Retinal pigment epithelial cell (primary cell): ENCODE measurements around the gene FOXP1.

Source experiments
- DNase-seq: peaks from one replicate; pipeline ENCODE4 v3.0.0-alpha.2; 2010; ENCODE audit warnings: low read depth
- H3K4me3 ChIP-seq: 2 replicates; pipeline ENCODE4 v1.5.1; 2011; ENCODE audit warnings: mild to moderate bottlenecking, low read length, control low read depth, moderate library complexity
- TF ChIP-seq, protein P1 (sequence below): conservative IDR thresholded peaks from 2 replicates; pipeline ENCODE4 v1.5.1; 2011; ENCODE audit warnings: low read depth, low read length, control low read depth, inconsistent platforms

Gene FOXP1

DNA sequence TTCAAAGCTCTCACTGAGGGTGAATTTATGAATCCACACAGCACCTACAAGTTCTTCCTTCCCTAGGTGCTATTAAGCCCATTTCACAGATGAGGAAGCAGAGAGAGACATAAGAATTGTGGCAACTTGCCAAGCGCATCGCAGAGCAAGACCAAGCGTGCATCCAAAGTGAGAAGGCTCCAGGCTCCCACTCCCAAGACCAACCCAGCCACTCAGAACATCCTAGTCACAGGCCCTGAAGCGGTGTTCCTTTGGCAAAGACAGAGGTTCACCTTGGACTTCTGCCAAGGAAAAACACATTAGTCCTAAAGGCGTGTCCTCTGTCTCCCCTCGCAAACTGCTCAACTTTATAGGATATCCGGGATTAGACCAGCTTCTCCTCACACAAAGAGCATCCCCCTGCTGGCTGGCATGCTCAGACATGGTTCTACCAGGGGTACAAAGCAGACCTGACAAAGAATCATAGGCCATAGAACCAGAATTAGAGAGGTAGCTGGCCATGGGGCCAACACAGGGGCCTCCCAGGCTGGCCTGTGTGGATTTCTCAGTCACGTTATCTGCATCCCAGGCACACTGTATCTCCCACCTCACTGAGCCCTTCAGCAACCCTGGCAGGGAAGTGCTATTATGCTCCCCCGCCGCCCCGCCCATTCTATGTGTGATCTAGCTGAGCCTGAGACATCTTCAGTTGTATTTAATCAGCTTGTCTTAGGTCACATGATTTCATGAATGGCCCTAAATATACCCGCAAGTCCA, 160.2 kb downstream of the FOXP1 start:
- no peak overlapping the region for H3K4me3 ChIP-seq
- no peak for DNase-seq
- TF ChIP-seq, protein P1, sequence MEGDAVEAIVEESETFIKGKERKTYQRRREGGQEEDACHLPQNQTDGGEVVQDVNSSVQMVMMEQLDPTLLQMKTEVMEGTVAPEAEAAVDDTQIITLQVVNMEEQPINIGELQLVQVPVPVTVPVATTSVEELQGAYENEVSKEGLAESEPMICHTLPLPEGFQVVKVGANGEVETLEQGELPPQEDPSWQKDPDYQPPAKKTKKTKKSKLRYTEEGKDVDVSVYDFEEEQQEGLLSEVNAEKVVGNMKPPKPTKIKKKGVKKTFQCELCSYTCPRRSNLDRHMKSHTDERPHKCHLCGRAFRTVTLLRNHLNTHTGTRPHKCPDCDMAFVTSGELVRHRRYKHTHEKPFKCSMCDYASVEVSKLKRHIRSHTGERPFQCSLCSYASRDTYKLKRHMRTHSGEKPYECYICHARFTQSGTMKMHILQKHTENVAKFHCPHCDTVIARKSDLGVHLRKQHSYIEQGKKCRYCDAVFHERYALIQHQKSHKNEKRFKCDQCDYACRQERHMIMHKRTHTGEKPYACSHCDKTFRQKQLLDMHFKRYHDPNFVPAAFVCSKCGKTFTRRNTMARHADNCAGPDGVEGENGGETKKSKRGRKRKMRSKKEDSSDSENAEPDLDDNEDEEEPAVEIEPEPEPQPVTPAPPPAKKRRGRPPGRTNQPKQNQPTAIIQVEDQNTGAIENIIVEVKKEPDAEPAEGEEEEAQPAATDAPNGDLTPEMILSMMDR = peak; percentile 36

DNA sequence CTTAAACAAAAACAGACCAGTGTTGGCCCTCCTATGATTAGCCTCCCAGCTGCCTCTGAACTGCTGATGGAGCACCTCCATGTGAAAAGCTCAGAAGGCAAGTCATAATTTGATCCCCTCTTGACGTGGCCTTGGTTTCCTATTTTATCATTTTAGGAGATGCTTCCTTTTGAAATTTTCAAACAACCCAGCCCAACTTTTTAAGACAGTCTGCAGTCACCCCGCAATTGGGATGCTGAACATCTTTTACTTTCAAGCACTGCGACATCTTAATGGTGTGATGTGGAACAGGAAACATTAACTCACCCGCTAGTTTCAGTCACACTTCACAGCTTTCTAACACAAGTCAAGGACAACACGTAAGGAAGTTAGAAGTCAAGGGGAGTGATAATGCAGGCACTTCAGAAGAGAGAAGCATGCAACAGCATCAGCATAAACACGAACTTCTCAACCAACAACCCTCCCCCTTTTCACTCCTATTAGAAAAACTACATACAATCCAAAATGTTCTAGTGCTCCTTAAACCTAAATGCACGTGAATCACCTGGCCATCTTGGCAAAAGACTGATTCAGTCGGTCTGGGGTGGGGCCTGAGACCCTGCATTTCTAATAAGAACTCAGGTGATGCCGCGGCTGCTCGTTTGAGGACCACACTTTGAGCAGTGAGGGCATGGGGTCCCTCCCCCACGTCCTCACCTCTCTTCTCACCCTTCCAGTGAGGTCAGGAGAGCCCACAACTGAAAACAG, 161.5 kb downstream of the FOXP1 start:
- no peak for DNase-seq
- TF ChIP-seq, protein P1 = no peak
- H3K4me3 ChIP-seq = no peak overlapping the region

DNA sequence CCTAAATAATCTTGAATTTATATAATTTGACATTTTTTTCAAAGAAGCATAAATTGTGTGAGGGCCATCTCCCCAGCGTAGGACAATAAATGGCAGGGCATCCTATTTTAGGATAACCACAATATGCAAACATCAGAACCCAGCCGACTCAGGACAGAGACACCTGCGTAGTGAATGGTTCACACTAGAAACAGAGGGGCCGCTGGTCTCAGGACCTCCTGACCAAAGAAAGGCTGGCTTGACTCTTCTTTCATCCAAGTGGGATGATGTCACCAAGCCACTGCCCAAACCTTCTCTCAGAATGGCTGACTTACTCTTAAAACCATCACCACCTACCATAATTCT, 162.1 kb downstream of the FOXP1 start:
- no peak overlapping the region for H3K4me3 ChIP-seq
- TF ChIP-seq, protein P1 = no peak
- DNase-seq = no peak

DNA sequence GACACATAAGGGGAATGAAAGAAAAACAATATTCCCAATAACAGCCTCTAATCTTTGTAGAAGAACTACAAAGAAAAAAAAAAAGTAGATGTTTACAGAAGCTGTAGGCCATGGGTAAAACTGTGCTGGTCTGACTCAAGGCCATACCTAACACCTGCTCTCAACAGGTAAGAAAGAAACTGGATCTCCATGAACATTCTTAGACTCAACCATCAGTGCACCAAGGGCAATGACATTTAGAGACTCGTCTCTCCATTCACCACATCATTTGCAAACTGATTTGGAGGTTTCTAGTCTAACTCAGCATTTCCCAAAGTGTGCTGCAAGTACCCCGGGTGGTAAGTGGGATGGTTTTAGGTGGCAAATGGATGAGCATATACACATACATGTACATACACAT, 164.2 kb downstream of the FOXP1 start:
- DNase-seq = no peak
- TF ChIP-seq, protein P1 = no peak

DNA sequence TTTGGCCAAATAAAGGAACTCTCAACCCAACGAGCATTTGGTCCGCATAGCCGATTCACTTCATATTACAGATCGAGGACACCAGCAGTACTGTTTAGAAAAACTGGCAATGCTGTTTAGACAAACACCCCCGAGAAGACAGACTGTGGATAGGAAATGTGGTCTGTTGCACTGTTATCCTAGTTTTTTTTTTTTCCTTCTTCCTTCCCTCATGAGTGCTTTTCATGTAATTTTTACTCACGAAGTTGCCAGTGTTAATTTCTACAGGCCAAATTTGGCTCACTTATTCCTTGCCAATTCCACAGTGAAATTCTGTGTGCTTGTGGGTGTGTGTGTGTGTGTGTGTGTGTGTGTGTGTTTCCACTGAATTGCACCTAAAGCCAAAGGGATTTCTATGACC, 165.7 kb downstream of the FOXP1 start:
- DNase-seq = no peak
- no peak overlapping the region for H3K4me3 ChIP-seq
- TF ChIP-seq, protein P1 = no peak

More for the DNA sequence above, 164.2 kb downstream of the FOXP1 start:
- H3K4me3 ChIP-seq = no peak overlapping the region

DNA sequence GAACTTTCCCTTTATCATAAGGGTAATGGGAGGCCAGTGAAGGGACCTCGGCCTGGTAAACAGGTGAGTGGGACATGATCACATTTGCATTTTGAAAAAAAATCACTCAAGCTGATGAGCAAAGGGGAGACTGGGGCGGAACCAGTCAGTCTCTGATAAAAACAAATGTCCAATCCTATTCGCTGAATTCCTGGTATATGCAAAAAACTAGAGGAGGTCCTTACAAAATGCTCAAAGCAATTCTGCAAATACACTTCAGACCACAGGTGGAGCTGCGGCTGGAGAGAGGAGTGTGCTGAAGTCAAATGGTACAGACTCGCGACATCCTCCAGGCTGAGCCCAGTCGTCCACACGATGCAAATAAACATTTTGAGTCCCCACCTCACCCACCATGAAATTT, 166.7 kb downstream of the FOXP1 start:
- TF ChIP-seq, protein P1 = peak; percentile 36
- H3K4me3 ChIP-seq = no peak overlapping the region
- no peak for DNase-seq

DNA sequence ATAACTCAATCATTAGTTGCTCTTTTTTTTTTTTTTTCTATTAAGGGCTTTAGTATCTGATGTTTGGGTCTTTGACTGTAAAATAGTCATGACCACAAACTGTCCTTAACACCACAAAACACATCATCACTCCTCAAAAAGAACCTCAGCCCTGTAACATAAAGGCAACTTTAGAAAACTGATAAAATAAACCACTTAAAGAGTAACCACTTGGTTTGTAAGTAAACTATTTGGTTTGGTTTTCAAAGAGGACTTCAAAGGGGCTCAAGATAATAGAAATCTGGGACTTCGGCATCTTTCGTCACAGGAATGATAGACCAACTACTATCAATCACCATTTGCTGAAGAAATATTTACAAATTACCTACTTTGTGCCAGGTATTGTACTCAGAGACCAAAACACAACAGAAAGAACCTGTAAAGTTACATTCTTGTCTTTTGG, 167.8 kb downstream of the FOXP1 start:
- TF ChIP-seq, protein P1 = no peak
- DNase-seq = no peak
- no peak overlapping the region for H3K4me3 ChIP-seq
